GM12878 (cell line): ENCODE data around the gene GLB1L3. TPM values are rescaled to one million over a fixed set of nuclear protein-coding genes. Genes with fewer than 3 reads are reported as not detected.

ENCODE experiments used
- ATAC-seq: fragments of 200-7000 bp; cut with Tn5 transposase; 3 replicates; pipeline ENCODE4 v1.9.1; 2020; ENCODE audit warnings: mild to moderate bottlenecking, moderate library complexity
- BruUV-seq: library from RNA; stranded (reverse); fragments of 400-500 nt; replicated peaks from 2 replicates; lab custom pipeline; 2021; lab: Mats Ljungman, UMichigan
- CTCF ChIA-PET: fragments of 300-600 bp; sonication (Branson Sonifier 250); formaldehyde crosslinking; extraction: SDS; loops from one replicate; lab custom pipeline; 2021; ENCODE audit warnings: inconsistent platforms; lab: Yijun Ruan, JAX
- POLR2A ChIA-PET: fragments of 350-600 bp; formaldehyde crosslinking; extraction: SDS; loops from one replicate; lab custom pipeline; 2021; ENCODE audit warnings: inconsistent platforms; lab: Charles Lee
- RAD21 ChIA-PET: fragments of 300-600 bp; sonication (Branson Sonifier 250); formaldehyde crosslinking; loops from one replicate; lab custom pipeline; 2023; ENCODE audit warnings: antibody characterized with exemption; ENCODE audit not compliant: unreplicated experiment; lab: Charles Lee
- SMC1A ChIA-PET: fragments of 300-600 bp; sonication (Branson Sonifier 250); formaldehyde crosslinking; loops from one replicate; lab custom pipeline; 2023; ENCODE audit not compliant: unreplicated experiment, uncharacterized antibody; lab: Charles Lee
- DNase-seq: peaks from one replicate; pipeline ENCODE4 v3.0.0-alpha.2; 2011; ENCODE audit warnings: low read depth, low spot score
- FAIRE-seq: peaks from 3 replicates; lab custom pipeline; 2011; peaks lifted over from hg19 to GRCh38; lab: Jason Lieb, UNC
- H2AFZ ChIP-seq: 2 replicates; pipeline ENCODE4 v1.6.0; 2011; ENCODE audit warnings: low read depth, low read length, control low read depth; ENCODE audit not compliant: control insufficient read depth
- H3K27ac ChIP-seq: 2 replicates; pipeline ENCODE4 v1.5.1; 2011; ENCODE audit warnings: control low read depth; ENCODE audit not compliant: control insufficient read depth, insufficient read depth
- H3K27me3 ChIP-seq, 2 experiments: replicated peaks in 1 of 2; 2 replicates each; pipeline versions ENCODE4 v1.6.0 to v1.6.1; 2011; ENCODE audit warnings: low read length in 1 of 2; ENCODE audit not compliant: control insufficient read depth in 2 of 2, insufficient read depth in 2 of 2
- H3K36me3 ChIP-seq, 2 experiments: 2 replicates each; pipeline ENCODE4 v1.5.1; 2011; ENCODE audit warnings: low read length in 1 of 2; ENCODE audit not compliant: control insufficient read depth in 2 of 2, insufficient read depth in 2 of 2
- H3K4me1 ChIP-seq: 2 replicates; pipeline ENCODE4 v1.6.1; 2011; ENCODE audit warnings: mild to moderate bottlenecking, low read length, moderate library complexity, mixed read lengths; ENCODE audit not compliant: control insufficient read depth, insufficient read depth
- H3K4me2 ChIP-seq: 2 replicates; pipeline ENCODE4 v1.6.0; 2011; ENCODE audit warnings: control low read depth; ENCODE audit not compliant: control insufficient read depth, insufficient read depth
- H3K4me3 ChIP-seq: fragments of 200-600 bp; sonication (generic); 2 replicates; pipeline ENCODE4 v1.5.1; 2016
- H3K79me2 ChIP-seq: 2 replicates; pipeline ENCODE4 v1.6.0; 2011; ENCODE audit warnings: low read length; ENCODE audit not compliant: control insufficient read depth, insufficient read depth
- H3K9ac ChIP-seq: 2 replicates; pipeline ENCODE4 v1.8.0; 2011; ENCODE audit warnings: low read length, control low read depth, mixed read lengths; ENCODE audit not compliant: control insufficient read depth, insufficient read depth
- H3K9me3 ChIP-seq: replicated peaks from 3 replicates; pipeline ENCODE4 v1.5.1; 2011; ENCODE audit warnings: mild to moderate bottlenecking, low read length; ENCODE audit not compliant: control insufficient read depth, insufficient read depth
- H4K20me1 ChIP-seq: 2 replicates; pipeline ENCODE4 v1.6.0; 2011; ENCODE audit not compliant: control insufficient read depth, insufficient read depth
- ATF7 ChIP-seq: fragments of 450-650 bp; IDR thresholded peaks from 2 replicates; pipeline ENCODE4 v1.6.1; 2016; ENCODE audit warnings: low read depth, mild to moderate bottlenecking
- FOXM1 ChIP-seq: IDR thresholded peaks from 2 replicates; pipeline ENCODE4 v1.6.1; 2012; ENCODE audit warnings: low read depth, mild to moderate bottlenecking, inconsistent platforms, low read length, moderate library complexity
- HSF1 ChIP-seq: fragments of 150-350 bp; IDR thresholded peaks from 2 replicates; pipeline ENCODE4 v1.6.1; 2014; ENCODE audit warnings: mild to moderate bottlenecking, low read depth, low read length
- USF1 ChIP-seq: IDR thresholded peaks from 2 replicates; pipeline ENCODE4 v1.6.1; 2011; ENCODE audit warnings: borderline replicate concordance, low read depth, mild to moderate bottlenecking, moderate library complexity, mixed read lengths, low read length; ENCODE audit not compliant: insufficient read depth; ENCODE audit errors: extremely low read length
- WGBS: methylation state at CpG from one replicate; pipeline ENCODE4 v1.1.6; 2016; ENCODE audit warnings: low lambda C conversion rate; ENCODE audit not compliant: insufficient replicate concordance, insufficient coverage; ENCODE audit errors: missing lambda C conversion rate; 5-methylcytosine and 5-hydroxymethylcytosine counted together
- in situ Hi-C: fragments of 300-500 bp; cut with MboI; formaldehyde crosslinking; loops from 9 replicates; pipeline ENCODE4 v1.14.3; 2018; ENCODE audit warnings: mixed read lengths
- intact Hi-C: fragments of 100-400 bp; cut with micrococcal nuclease; formaldehyde crosslinking; loops from one replicate; pipeline ENCODE4 v1.14.2; 2022; ENCODE audit not compliant: unreplicated experiment
- polyA plus RNA-seq, 11 experiments: library from polyadenylated mRNA; depleted of rRNA in 4 of 11; unstranded in 6 of 11; stranded (reverse) in 5 of 11; fragments of >200 nt; fragmentation: Nextera tagmentation in 4 of 11; fragmentation: Illumina TruSeq in 1 of 11; extraction: Ambion mirVana in 4 of 11; extraction: Trizol in 1 of 11; gene quantifications; 1 replicate in 1 of 11; 2 replicates in 10 of 11; pipeline versions ENCODE4 v1.2.1 to v1.2.3, GENCODE V29; 2011 to 2016; ENCODE audit warnings: inconsistent platforms in 2 of 11, missing spikeins in 2 of 11, low read depth in 1 of 11
- total RNA-seq, 4 experiments: library from RNA; depleted of rRNA in 3 of 4; stranded (reverse); fragments of >200 nt in 3 of 4; fragmentation: Illumina TruSeq in 1 of 4; extraction: Trizol in 1 of 4; gene quantifications; 2 replicates each; pipeline versions ENCODE4 v1.2.1 to v1.2.3, GENCODE V29; 2013 to 2021

Gene GLB1L3
- total and polyA plus RNA-seq, 10 of the 15 experiments (the other 5 are each of a cell fraction or from before 2014, with no cell fraction given) = 0.53 to 2.9 (median 1.9) TPM; not detected in 1

- H3K79me2 ChIP-seq = no peaks in the 10 kb centered on the region
- intact Hi-C loops = no loop called here
Observed at GRCh38 chr11:134346976-134347350, 70.8 kb downstream of the GLB1L3 start.

More at GRCh38 chr11:134346976-134347350, 70.8 kb downstream of the GLB1L3 start:
- H3K27me3 ChIP-seq = no peaks in the 10 kb centered on the region; a peak in 2 of 4 replicates
- H3K4me1 ChIP-seq = peaks cover 16% of the 10 kb centered on the region
- no peak for ATAC-seq
- no peak overlapping the region for H3K27ac ChIP-seq
- ChIA-PET RAD21 (no interaction called here), SMC1A (no interaction called here), POLR2A (interaction anchor here (0.5 kb wide), 1 partner anchor 23 kb away, joined by 3 read pairs; no protein-coding TSS in a partner anchor), CTCF (no interaction called here)
- no TSS peak for BruUV-seq
- H3K4me2 ChIP-seq = no peak overlapping the region
- DNase-seq = no peak
- no peak overlapping the region for H2AFZ ChIP-seq
- no peak for FAIRE-seq
- H3K9me3 ChIP-seq = no peaks in the 10 kb centered on the region
- H3K36me3 ChIP-seq = no peaks in the 10 kb centered on the region
- no peak overlapping the region for H3K4me3 ChIP-seq
- no peak for TF ChIP-seq HSF1
- TF ChIP-seq ATF7 = no peak
- no peak for TF ChIP-seq USF1
- no peak for TF ChIP-seq FOXM1
- H3K9ac ChIP-seq = no peak overlapping the region
- H4K20me1 ChIP-seq = no peaks in the 10 kb centered on the region; the same call in 1 of the 2 replicates
- WGBS = 69% methylated on average over 5 of the region's 5 CpGs
- in situ Hi-C loops = no loop called here
